NCI-H187 treated with DMSO at 0.1 percent for 48 hours (cell line): ENCODE data around the gene TMEM87B.

Experiments
- DNase-seq: peaks from one replicate; lab custom pipeline; 2025; lab: John Stamatoyannopoulos, UW

The TMEM87B gene

DNA sequence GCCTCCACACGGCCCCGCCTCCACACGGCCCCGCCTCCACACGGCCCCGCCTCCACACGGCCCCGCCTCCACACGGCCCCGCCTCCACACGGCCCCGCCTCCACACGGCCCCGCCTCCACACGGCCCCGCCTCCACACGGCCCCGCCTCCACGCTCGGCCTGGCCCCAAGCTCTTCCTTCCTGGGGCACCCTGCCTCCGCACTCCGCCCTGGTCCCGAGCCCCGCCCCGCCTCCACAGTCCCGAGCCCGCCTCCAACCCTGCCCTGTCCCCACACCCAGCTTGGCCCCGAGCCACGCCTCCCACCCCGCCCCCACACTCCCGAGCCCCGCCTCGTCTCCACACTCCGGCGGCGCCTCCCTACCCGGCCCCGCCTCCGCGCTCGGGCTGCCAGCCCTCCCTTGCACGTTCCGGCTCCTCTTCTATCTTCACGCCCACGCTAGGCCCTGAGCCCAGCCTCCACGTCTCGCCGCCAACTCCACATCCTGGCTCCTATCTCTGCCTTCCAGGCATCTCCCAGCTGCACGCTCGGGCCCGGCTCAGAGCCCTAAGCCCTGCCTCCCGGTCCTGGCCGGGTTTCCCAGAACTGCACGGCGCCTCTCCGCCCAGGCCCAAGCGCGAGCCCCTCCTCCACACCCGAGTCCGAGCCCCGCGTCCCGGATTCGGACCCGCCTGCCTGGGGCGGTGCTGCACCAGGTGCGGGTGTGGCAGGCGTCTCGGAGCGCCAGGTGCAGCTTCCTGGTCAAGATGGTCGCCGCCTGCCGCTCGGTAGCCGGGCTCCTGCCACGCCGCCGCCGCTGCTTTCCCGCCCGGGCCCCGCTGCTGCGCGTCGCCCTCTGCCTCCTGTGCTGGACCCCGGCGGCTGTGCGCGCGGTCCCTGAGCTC lies at the start of gene TMEM87B:
Gene TMEM87B, plus strand, starts transcription at position 423 of the 883 bp plus-strand sequence. Its CDS starts 323 bp downstream, at position 746.
- DNase-seq, result peak; percentile 66

DNA sequence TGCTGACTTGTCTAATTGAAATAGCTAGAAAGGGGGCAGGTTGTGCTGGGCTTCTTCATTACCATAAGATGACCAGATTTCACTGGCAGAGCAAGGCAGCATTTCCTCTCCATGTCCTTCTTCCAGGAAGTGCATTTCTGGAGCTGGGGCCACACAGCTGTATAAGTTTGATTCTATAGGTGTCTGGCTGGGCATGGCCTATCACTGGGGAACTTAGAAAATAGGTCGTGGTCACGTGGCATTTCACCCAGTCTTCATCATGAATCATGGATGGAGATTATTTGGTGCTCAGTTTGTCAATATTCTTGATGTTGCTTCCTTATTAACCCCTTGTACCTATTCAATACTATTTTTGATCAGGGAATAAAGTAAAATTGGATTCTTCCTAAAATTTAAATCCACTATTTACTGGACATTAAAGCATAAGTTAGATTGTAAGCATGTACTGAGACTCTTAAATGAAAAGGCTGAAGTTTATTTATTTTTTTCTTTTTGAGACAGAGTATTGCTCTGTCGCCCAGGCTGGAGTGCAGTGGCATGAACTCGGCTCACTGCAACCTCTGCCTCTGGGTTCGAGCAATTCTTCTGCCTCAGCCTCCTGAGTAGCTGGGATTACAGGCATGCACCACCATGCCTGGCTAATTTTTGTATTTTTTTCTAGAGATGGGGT lies 49.5 kb upstream of the TMEM87B start:
- DNase-seq, result no peak

GRCh38 chr2:112006076-112006410 lies 49.0 kb upstream of the TMEM87B start:
- DNase-seq, result no peak

DNA sequence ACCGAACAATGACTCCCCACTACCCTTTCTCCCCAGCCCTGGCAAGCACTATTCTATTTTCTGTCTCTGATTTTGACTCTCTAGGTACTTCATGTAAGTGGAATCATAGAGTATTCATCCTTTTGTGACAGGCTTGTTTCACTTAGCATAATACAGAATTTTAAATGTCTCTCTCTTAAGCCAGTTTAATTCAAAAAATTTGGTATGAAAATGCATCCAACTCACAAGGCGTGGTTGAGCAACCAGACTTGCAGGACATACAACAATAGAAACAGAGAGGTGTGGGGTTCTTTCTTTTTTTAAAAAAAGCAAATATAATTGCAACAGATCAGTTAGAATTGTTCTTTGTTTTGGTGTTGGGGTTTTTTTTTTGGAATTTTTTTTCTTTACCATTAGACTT lies 47.6 kb upstream of the TMEM87B start:
- DNase-seq, result no peak

DNA sequence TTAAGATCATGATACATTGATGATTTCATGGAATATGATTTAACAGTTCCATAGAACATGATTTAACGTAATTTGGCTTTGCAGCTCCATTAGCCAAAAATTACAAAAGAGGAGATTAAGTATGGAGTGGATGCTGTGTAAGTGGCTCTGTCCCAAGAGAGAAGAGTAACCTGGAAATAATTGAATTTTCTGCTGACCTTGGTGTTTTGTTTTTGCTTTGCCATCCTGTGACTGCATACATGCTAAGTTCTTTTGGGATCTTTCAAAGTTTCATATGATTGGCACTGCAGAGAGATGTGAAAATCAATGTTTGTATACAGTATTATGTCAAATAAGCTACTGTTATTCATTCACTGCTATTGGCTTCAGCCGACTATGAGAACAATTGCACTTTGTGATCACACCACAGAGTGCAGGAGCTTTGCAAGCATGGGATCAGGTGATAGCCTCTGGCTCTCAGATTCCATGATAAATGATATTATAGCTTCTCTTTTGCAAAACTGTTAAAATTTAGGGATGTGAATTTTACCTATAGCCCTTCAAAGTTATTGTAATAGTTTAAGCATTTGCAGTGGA lies 46.1 kb upstream of the TMEM87B start:
- no peak for DNase-seq

- no peak for DNase-seq
Observed at GRCh38 chr2:112010751-112011150, 44.3 kb upstream of the TMEM87B start.

- DNase-seq, result no peak
Observed at GRCh38 chr2:112012556-112012955, 42.5 kb upstream of the TMEM87B start.

GRCh38 chr2:112018846-112019245 lies 36.2 kb upstream of the TMEM87B start:
- no peak for DNase-seq

DNA sequence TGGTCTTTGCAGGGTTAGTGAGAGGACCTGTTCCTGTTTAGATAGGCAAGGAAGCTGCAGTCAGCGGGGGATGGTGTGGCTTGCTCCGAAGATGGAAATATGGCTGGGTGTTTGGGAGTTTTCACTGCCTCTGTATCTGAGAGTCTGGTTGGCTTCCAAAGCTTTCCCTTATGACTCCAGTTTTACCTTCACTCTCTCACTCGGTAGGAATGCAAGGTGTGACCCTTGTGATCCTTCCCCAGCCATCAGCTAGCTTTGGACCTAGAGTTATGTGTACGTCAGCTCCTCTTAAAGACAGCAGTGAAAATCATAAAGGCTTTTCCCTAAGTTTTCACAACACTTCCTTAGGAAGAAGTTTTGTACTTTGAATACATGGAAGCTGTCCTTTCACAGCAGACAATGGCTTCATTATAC lies 35.5 kb upstream of the TMEM87B start:
- no peak for DNase-seq

DNA sequence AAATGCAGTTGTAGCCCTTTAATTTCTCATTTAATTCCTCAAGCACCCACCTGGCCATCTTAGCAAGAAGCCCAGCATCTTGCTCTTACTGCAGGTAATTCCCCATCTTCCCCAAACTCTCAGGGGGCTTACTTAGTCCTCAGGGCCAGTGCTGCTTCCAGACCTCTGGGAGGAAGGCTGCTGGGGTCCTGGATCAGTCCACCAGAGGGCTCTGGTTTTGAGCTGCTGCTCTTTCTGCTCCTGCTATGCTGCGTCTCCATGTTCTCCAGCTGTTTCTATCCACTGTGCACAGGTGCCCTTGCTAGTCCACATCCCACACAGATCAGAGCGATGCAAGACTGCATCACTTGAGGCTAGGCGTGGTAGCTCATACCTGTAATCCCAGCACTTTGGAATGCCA lies 34.5 kb upstream of the TMEM87B start:
- no peak for DNase-seq

GRCh38 chr2:112021290-112021689 lies 33.8 kb upstream of the TMEM87B start:
- no peak for DNase-seq

- DNase-seq, result no peak
Observed at GRCh38 chr2:112021781-112022231, 33.3 kb upstream of the TMEM87B start.

DNA sequence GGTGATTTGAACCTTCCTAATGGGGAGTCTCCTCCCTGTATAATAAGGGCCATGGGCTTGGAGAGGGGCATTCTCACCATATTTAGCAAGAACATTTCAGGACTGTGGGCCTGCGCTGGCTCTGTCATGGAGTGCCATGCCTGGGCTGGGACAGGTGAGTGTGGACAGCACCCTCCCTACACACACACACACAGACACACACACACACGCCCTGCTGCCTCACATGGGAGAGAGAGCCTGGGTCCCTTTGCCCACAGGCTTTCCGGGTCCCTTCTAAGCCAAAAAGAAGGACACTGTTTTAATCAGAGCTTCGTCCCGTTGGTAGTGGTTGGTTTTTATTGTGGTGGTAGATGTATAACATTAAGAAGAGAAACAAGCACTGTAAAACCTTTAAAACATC lies 31.4 kb upstream of the TMEM87B start:
- no peak for DNase-seq

DNA sequence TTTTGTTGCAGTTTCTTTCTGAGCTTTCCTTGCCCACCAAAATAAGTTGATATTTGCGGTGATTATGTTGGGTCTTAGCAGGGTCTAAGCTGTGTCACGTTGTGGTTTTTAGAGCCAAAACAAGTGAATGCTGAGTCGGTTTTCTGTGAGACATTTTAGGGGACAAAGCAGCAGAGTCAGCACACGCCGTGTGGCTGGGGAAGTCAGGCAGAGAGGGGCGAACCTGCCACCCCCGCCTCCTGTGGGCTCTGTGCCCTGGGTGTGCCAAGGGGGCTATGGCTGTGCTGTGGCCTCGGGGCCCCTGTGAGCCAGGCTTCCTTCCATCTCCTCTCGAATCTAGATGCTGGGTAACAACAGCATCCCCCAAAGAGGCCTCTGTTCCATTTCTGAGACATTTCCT lies 30.8 kb upstream of the TMEM87B start:
- no peak for DNase-seq

DNA sequence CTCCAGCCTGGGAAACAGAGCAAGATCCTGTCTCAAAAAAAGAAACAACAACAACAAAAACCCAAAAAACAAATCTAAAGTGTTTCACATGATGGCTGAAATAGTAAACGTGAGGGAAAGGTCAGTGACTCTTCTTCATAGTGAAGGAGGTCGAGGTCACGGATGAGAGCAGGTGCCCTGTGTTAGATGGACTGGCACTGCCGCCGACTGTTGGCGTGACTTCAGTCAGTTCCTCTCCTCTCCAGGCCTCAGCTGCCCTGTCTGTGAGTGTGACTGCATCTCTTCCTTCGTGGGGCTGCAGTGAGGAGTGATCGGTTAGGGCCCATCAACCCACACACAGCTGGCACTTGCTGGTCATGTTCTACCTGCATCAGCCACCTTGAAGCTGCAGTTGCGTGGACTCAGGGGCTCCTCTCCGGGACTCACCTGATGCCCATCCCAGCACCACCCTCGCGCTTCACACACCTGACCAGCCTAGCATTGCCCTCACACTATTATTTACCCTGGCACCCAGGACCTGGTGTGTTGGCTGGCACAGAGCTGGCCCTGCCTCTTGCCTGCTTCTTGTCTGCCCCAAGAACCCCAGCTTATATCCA lies 30.1 kb upstream of the TMEM87B start:
- DNase-seq, result no peak

GRCh38 chr2:112026509-112026908 lies 28.6 kb upstream of the TMEM87B start:
- DNase-seq, result no peak

DNA sequence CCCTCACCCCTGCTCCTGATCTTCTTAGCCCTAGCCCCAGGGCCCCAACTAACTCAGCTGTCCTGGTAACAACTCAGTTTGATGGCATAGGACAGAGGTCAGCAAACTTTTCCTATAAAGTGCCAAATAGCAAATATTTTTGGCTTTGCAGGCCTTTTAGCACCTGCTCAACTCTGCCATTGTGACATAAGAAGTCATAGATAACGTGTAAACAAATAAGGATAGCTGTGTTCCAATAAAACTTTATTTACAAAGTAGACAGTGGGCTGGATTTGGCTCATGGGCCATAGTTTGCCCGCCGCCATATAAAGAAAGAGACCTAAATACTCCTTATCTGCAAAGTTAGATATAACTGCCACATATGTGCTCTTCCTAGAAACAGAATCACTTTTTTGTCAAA lies 27.3 kb upstream of the TMEM87B start:
- no peak for DNase-seq

DNA sequence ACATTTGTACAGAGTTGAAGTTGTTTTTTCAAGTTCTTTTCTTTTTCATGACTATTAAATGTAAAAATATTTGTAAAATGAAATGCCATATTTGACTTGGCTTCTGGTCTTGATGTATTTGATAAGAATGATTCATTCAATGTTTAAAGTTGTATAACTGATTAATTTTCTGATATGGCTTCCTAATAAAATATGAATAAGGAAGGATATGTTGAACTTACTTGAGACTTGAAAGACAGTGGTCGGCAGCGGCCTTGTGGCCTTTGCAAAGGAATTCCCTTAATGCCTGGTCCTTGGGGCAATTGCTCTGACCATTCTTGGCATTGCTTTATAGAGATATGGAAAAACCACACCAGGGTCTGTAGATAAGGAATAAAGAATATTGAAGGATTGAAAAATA lies 25.9 kb upstream of the TMEM87B start:
- no peak for DNase-seq

DNA sequence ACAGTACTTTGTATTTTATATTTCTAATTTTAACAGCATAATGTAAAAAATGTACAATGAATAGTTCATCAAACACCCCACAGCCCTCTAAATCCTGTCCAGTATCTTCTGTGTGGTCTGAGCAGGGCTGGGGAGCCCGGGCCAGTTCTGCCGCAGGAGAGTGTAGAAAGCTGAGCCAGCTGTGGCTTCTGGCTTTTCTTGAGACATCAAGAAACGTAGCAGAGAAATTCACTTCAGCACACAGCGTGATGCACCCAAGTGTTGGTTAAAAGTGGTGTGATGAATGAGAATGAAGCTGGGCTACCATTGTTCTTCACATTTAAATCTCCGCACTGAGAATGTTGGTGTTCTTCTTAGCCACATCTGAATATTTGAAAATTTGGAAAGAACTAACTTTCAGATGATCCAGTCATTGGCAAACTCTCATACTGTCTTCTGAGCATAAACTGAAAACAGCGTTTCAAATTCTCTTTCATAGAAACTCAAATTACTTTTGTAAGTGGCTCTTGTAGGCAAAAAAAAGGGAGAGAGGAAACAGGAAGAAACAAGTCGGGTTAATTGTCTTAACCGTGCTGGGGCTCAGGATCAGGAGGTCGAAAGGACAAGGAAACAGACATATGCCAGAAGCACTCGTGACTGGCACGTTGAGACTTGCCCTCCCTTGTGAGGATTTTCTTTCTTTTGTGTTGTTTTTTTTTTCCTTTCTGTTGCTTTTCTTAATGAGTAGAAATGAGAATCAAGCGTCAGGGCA lies 23.4 kb upstream of the TMEM87B start:
- peak; percentile 2 for DNase-seq

GRCh38 chr2:112032224-112032586 lies 22.9 kb upstream of the TMEM87B start:
- DNase-seq, result no peak

DNA sequence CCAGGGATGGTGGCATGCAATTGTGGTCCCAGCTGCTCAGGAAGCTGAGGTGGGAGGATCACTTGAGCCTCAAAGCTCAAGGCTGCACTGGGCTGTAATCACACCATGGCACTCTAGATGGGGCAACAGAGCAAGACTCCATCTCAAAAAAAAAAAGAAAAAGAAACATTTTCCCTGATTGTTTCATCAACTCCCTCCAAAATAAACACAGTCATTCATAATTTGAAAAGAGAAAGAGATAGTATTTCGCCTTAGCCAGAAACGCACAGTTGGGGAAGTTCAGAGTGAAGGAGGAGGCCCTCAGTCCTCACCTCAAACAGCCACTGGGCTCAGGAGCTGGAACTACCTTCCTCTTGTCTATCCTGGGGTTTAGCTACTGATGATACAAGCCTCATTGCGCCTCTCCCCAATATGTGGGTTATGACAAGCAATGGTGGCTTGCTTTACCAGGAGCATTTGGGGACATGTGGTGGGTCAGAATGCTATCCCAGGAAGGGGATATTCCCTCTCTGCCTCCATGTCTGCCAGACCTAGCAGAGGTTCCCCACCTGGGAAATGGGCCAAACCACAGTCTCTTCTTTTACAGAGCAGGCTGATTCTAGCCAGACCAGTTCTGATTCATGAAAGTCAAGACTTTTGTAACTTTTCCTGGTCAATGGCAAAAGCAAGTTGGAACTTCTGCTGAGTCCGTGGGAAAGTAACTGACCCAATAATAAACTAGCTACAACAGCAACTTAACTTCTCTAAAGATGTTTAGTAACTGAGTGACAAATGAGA lies 22.2 kb upstream of the TMEM87B start:
- DNase-seq, result no peak
